ENCODE results near the gene ARHGAP15.

Gene ARHGAP15

DNA sequence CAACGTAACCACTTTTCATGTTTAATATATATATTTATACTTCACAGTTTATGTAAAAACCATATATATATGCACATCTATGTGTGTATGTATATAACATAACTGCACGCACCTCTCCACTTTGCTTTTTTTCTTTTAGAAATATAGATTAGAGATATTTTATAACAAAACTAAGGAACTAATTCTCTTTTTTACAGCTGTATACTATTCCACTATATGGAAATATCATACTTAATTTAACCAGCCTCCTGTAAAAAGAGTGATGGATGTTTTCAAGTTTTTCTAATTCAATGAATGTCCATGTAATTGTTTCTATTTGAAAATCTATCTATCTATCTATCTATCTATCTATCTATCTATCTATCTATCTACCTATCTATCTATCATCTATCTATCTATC is 4.6 kb downstream of the ARHGAP15 start:
- Histone ChIP-seq H2BK120ac (ENCODE audit: insufficient read depth, low read length, poor library complexity) (no peak overlapping the region), H3K27ac (ENCODE audit: low read depth, low read length) (no peak overlapping the region), H3K27me3 (ENCODE audit: insufficient read depth, low read length) (no peaks in the 10 kb centered on the region), H4K91ac (ENCODE audit: low read depth, low read length) (no peak overlapping the region), H3K4ac (ENCODE audit: low read depth, low read length) (no peak overlapping the region), H3K4me1 (ENCODE audit: control insufficient read depth in 1 of 2, insufficient read depth in 2 of 2, low read length in 2 of 2) (no peaks in the 10 kb centered on the region), H4K8ac (ENCODE audit: low read depth, low read length) (no peak overlapping the region), H2BK12ac (ENCODE audit: low read length) (no peak overlapping the region), H2BK5ac (ENCODE audit: low read depth, low read length, poor library complexity) (no peak overlapping the region), H3K79me1 (ENCODE audit: low read length) (no peaks in the 10 kb centered on the region), H3K23ac (ENCODE audit: low read length) (no peak overlapping the region), H2AK5ac (ENCODE audit: low read length) (no peak overlapping the region), H2AFZ (ENCODE audit: insufficient read depth, low read length, poor library complexity) (no peak overlapping the region), H3K4me2 (ENCODE audit: low read length) (no peak overlapping the region), H3K9me3 (ENCODE audit: insufficient read depth, low read depth, low read length) (no peaks in the 10 kb centered on the region), H3K79me2 (ENCODE audit: control insufficient read depth, insufficient read depth, low read length, poor library complexity) (no peaks in the 10 kb centered on the region), H3K4me3 (ENCODE audit: low read depth, low read length) (no peak overlapping the region), H4K12ac (ENCODE audit: low read depth, low read length) (no peak overlapping the region), H3K18ac (ENCODE audit: low read length) (no peak overlapping the region), H3K14ac (ENCODE audit: low read length) (no peak overlapping the region), H3K36me3 (ENCODE audit: control insufficient read depth in 1 of 2, insufficient read depth in 2 of 2, low read length in 2 of 2) (no peaks in the 10 kb centered on the region), H3K9ac (ENCODE audit: low read length) (no peak overlapping the region)
- no peak for DNase-seq
- whole genome bisulfite sequencing (ENCODE audit: extremely low coverage, insufficient coverage, insufficient read length), result 100% methylated on average over 1 of the region's 2 CpGs

DNA sequence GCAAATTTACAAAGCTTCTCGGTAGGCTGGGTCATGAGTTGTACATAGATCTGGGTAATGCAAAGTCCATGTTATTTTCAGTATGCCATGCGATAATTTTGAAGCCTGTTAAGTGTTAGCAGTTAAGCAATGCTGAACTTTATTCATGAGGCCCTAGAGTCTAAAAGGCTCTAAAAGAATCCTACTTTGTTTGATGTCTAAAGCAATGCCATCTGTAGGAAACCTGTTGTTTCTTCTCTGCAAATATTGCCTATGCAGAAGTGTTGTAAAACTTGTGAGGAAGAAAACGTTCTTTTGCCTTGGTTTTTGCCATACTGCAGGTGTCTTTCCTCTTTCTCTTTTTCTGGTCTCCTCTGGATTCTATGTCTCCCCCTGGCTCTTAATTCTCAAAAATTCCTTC is 9.1 kb downstream of the ARHGAP15 start:
- no peak overlapping the region for H4K8ac ChIP-seq (ENCODE audit: low read depth, low read length)
- H3K14ac ChIP-seq (ENCODE audit: low read length), result no peak overlapping the region
- no peaks in the 10 kb centered on the region for H3K36me3 ChIP-seq (ENCODE audit: control insufficient read depth in 1 of 2, insufficient read depth in 2 of 2, low read length in 2 of 2)
- H3K27me3 ChIP-seq (ENCODE audit: insufficient read depth, low read length), result no peaks in the 10 kb centered on the region
- no peak overlapping the region for H4K12ac ChIP-seq (ENCODE audit: low read depth, low read length)
- no peak overlapping the region for H3K27ac ChIP-seq (ENCODE audit: low read depth, low read length)
- H4K91ac ChIP-seq (ENCODE audit: low read depth, low read length), result no peak overlapping the region
- H3K79me2 ChIP-seq (ENCODE audit: control insufficient read depth, insufficient read depth, low read length, poor library complexity), result no peaks in the 10 kb centered on the region
- H2AK5ac ChIP-seq (ENCODE audit: low read length), result no peak overlapping the region
- no peak overlapping the region for H2BK5ac ChIP-seq (ENCODE audit: low read depth, low read length, poor library complexity)
- H3K23ac ChIP-seq (ENCODE audit: low read length), result no peak overlapping the region
- no peak overlapping the region for H3K9ac ChIP-seq (ENCODE audit: low read length)
- no peaks in the 10 kb centered on the region for H3K4me1 ChIP-seq (ENCODE audit: control insufficient read depth in 1 of 2, insufficient read depth in 2 of 2, low read length in 2 of 2)
- no peak overlapping the region for H3K4me2 ChIP-seq (ENCODE audit: low read length)
- no peak overlapping the region for H2BK12ac ChIP-seq (ENCODE audit: low read length)
- DNase-seq, result no peak
- no CpG with 5 or more reads among the region's 3 CpGs for WGBS (ENCODE audit: extremely low coverage, insufficient coverage, insufficient read length)
- no peaks in the 10 kb centered on the region for H3K79me1 ChIP-seq (ENCODE audit: low read length)
- no peaks in the 10 kb centered on the region for H3K9me3 ChIP-seq (ENCODE audit: insufficient read depth, low read depth, low read length)
- no peak overlapping the region for H2BK120ac ChIP-seq (ENCODE audit: insufficient read depth, low read length, poor library complexity)
- H3K4ac ChIP-seq (ENCODE audit: low read depth, low read length), result no peak overlapping the region
- no peak overlapping the region for H2AFZ ChIP-seq (ENCODE audit: insufficient read depth, low read length, poor library complexity)
- H3K18ac ChIP-seq (ENCODE audit: low read length), result no peak overlapping the region
- H3K4me3 ChIP-seq (ENCODE audit: low read depth, low read length), result no peak overlapping the region

DNA sequence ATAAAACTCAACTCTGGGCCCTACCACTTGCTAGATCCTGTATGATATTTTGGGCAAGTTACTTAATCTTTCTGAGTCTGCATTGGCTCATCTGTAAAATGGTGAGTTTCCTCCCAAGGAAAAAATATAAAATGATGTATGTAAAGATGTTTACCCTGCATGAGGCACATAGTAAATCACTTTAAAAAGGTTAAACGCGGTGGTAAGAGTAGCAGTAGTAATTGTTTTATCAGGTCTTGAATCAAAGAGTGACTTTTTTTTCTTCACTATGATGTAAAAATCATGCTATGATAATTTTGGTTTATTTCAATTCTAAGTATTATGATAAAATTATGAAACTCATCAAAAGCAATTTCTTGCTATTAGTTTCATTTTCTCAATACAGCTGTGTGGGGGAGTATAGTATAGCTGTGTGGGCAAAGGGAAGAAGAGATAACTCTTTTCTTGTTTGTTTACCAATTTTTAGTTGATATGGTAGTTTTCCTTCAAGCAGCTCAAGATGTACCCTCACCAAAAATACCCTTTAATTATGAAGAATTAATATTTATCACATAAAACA is 10.7 kb downstream of the ARHGAP15 start:
- DNase-seq, result no peak
- H3K4me1 ChIP-seq (ENCODE audit: control insufficient read depth in 1 of 2, insufficient read depth in 2 of 2, low read length in 2 of 2), result no peaks in the 10 kb centered on the region
- no peak overlapping the region for H4K12ac ChIP-seq (ENCODE audit: low read depth, low read length)
- no peak overlapping the region for H3K23ac ChIP-seq (ENCODE audit: low read length)
- H3K18ac ChIP-seq (ENCODE audit: low read length), result no peak overlapping the region
- no CpG with 5 or more reads among the region's 2 CpGs for WGBS (ENCODE audit: extremely low coverage, insufficient coverage, insufficient read length)
- H2BK12ac ChIP-seq (ENCODE audit: low read length), result no peak overlapping the region
- no peak overlapping the region for H4K8ac ChIP-seq (ENCODE audit: low read depth, low read length)
- H3K14ac ChIP-seq (ENCODE audit: low read length), result no peak overlapping the region
- no peaks in the 10 kb centered on the region for H3K27me3 ChIP-seq (ENCODE audit: insufficient read depth, low read length)
- H3K4me3 ChIP-seq (ENCODE audit: low read depth, low read length), result no peak overlapping the region
- no peak overlapping the region for H3K9ac ChIP-seq (ENCODE audit: low read length)
- no peaks in the 10 kb centered on the region for H3K79me2 ChIP-seq (ENCODE audit: control insufficient read depth, insufficient read depth, low read length, poor library complexity)
- no peak overlapping the region for H2AK5ac ChIP-seq (ENCODE audit: low read length)
- no peak overlapping the region for H2BK120ac ChIP-seq (ENCODE audit: insufficient read depth, low read length, poor library complexity)
- H3K4me2 ChIP-seq (ENCODE audit: low read length), result no peak overlapping the region
- H3K9me3 ChIP-seq (ENCODE audit: insufficient read depth, low read depth, low read length), result no peaks in the 10 kb centered on the region
- H4K91ac ChIP-seq (ENCODE audit: low read depth, low read length), result no peak overlapping the region
- no peaks in the 10 kb centered on the region for H3K79me1 ChIP-seq (ENCODE audit: low read length)
- no peak overlapping the region for H3K4ac ChIP-seq (ENCODE audit: low read depth, low read length)
- no peak overlapping the region for H3K27ac ChIP-seq (ENCODE audit: low read depth, low read length)
- H2BK5ac ChIP-seq (ENCODE audit: low read depth, low read length, poor library complexity), result no peak overlapping the region
- no peaks in the 10 kb centered on the region for H3K36me3 ChIP-seq (ENCODE audit: control insufficient read depth in 1 of 2, insufficient read depth in 2 of 2, low read length in 2 of 2)
- no peak overlapping the region for H2AFZ ChIP-seq (ENCODE audit: insufficient read depth, low read length, poor library complexity)

DNA sequence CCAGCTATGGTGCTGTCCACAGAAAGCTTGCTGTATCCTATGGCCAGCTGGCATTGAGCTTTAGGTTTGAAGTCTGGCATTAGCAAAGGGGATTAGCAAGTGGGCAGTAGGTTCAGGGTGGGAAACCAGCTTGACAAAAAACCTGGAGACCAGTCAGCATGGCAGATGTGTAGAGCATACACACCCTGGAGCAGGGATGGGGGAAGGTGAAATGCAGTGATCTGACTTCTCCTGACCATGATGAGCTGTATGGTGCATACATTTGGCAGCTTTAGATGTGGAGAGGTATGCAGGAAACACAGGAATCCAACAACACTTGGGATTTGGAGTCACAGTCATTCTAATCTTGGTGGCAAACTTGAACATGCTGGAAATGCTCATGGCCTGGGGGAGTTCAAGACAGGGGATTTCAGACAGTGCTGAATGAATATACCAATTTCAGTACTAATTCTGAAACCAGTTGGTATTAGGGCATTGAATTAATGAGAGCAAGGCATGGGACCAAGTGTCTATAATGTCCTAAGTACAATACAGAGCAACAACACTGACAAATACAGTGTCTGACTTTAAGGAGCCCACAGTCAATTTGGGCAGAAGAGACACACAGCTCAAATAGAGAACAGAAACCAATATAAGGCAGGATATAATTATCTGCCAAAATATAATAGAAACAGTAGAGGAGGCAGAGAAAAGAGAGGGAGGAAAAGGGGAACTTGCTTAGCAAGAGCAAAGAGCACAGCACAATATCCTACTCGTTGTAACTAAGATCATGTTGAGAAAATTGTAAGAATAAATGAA is 11.8 kb downstream of the ARHGAP15 start:
- WGBS (ENCODE audit: extremely low coverage, insufficient coverage, insufficient read length), result no CpG with 5 or more reads among the region's 1 CpG

More for the DNA sequence above, 11.8 kb downstream of the ARHGAP15 start:
- no peak for DNase-seq
- H4K91ac ChIP-seq (ENCODE audit: low read depth, low read length), result no peak overlapping the region
- no peak overlapping the region for H2AFZ ChIP-seq (ENCODE audit: insufficient read depth, low read length, poor library complexity)
- no peak overlapping the region for H3K18ac ChIP-seq (ENCODE audit: low read length)
- H2BK12ac ChIP-seq (ENCODE audit: low read length), result no peak overlapping the region
- H2BK5ac ChIP-seq (ENCODE audit: low read depth, low read length, poor library complexity), result no peak overlapping the region
- no peak overlapping the region for H3K4me3 ChIP-seq (ENCODE audit: low read depth, low read length)
- H3K79me1 ChIP-seq (ENCODE audit: low read length), result no peaks in the 10 kb centered on the region
- H3K9ac ChIP-seq (ENCODE audit: low read length), result no peak overlapping the region
- H3K27me3 ChIP-seq (ENCODE audit: insufficient read depth, low read length), result no peaks in the 10 kb centered on the region
- H3K4me2 ChIP-seq (ENCODE audit: low read length), result no peak overlapping the region
- H3K9me3 ChIP-seq (ENCODE audit: insufficient read depth, low read depth, low read length), result no peaks in the 10 kb centered on the region
- no peak overlapping the region for H3K27ac ChIP-seq (ENCODE audit: low read depth, low read length)
- no peak overlapping the region for H3K14ac ChIP-seq (ENCODE audit: low read length)
- no peak overlapping the region for H2BK120ac ChIP-seq (ENCODE audit: insufficient read depth, low read length, poor library complexity)
- H3K23ac ChIP-seq (ENCODE audit: low read length), result no peak overlapping the region
- no peak overlapping the region for H4K12ac ChIP-seq (ENCODE audit: low read depth, low read length)
- H2AK5ac ChIP-seq (ENCODE audit: low read length), result no peak overlapping the region
- H4K8ac ChIP-seq (ENCODE audit: low read depth, low read length), result no peak overlapping the region
- H3K79me2 ChIP-seq (ENCODE audit: control insufficient read depth, insufficient read depth, low read length, poor library complexity), result no peaks in the 10 kb centered on the region
- no peaks in the 10 kb centered on the region for H3K36me3 ChIP-seq (ENCODE audit: control insufficient read depth in 1 of 2, insufficient read depth in 2 of 2, low read length in 2 of 2)
- H3K4me1 ChIP-seq (ENCODE audit: control insufficient read depth in 1 of 2, insufficient read depth in 2 of 2, low read length in 2 of 2), result no peaks in the 10 kb centered on the region
- no peak overlapping the region for H3K4ac ChIP-seq (ENCODE audit: low read depth, low read length)

All from trophoblast cell (in vitro differentiated cells and primary cell).